Panc1 (cell line): ENCODE data around the gene DDX1. TPM values are rescaled to one million over a fixed set of nuclear protein-coding genes. Genes with fewer than 3 reads are reported as not detected.

Source experiments
- ATAC-seq: fragments of 200-7000 bp; cut with Tn5 transposase; 2 replicates; pipeline ENCODE4 v1.9.1; 2020; ENCODE audit warnings: mild to moderate bottlenecking, moderate library complexity
- BruUV-seq: library from RNA; stranded (reverse); fragments of 400-500 nt; replicated peaks from 2 replicates; lab custom pipeline; 2021; lab: Mats Ljungman, UMichigan
- CTCF ChIA-PET: fragments of 300-600 bp; sonication (Branson Sonifier 250); formaldehyde crosslinking; loops from one replicate; lab custom pipeline; 2022; ENCODE audit warnings: antibody characterized with exemption; lab: Charles Lee
- POLR2A ChIA-PET: fragments of 300-600 bp; sonication (Branson Sonifier 250); formaldehyde crosslinking; loops from one replicate; lab custom pipeline; 2022; ENCODE audit warnings: antibody characterized with exemption; lab: Charles Lee
- DNase-seq: peaks from one replicate; pipeline ENCODE4 v3.0.0-alpha.2; 2010; ENCODE audit warnings: low read depth, low spot score
- H3K27ac ChIP-seq: 2 replicates; pipeline ENCODE4 v1.5.1; 2011; ENCODE audit warnings: mild to moderate bottlenecking, low read length, inconsistent platforms
- H3K27me3 ChIP-seq: fragments of 200-500 bp; sonication (Bioruptor generic); 2 replicates; pipeline ENCODE4 v1.6.0; 2014; ENCODE audit warnings: low read length, inconsistent platforms; ENCODE audit not compliant: control insufficient read depth, insufficient read depth
- H3K36me3 ChIP-seq: fragments of 200-500 bp; sonication (Bioruptor generic); 2 replicates; pipeline ENCODE4 v1.5.1; 2014; ENCODE audit warnings: inconsistent platforms, mild to moderate bottlenecking, low read length, moderate library complexity; ENCODE audit not compliant: control insufficient read depth, insufficient read depth
- H3K4me1 ChIP-seq: 2 replicates; pipeline ENCODE4 v1.5.1; 2011; ENCODE audit warnings: inconsistent platforms, mild to moderate bottlenecking, low read length, moderate library complexity; ENCODE audit not compliant: control insufficient read depth, insufficient read depth
- H3K4me3 ChIP-seq, 2 experiments: 2 replicates each; pipeline ENCODE4 v1.5.1; 2011 to 2012; ENCODE audit warnings: low read depth in 2 of 2, low read length in 2 of 2, mild to moderate bottlenecking in 2 of 2, inconsistent platforms in 1 of 2, moderate library complexity in 1 of 2
- H3K9me3 ChIP-seq: fragments of 200-500 bp; sonication (Bioruptor generic); 2 replicates; pipeline ENCODE4 v1.5.1; 2014; ENCODE audit warnings: low read depth, mild to moderate bottlenecking, inconsistent platforms, low read length, moderate library complexity; ENCODE audit not compliant: control insufficient read depth, insufficient read depth
- CTCF ChIP-seq: fragments of 450-650 bp; IDR thresholded peaks from 2 replicates; pipeline ENCODE4 v1.5.1; 2017; ENCODE audit warnings: mild to moderate bottlenecking
- POLR2AphosphoS5 ChIP-seq: IDR thresholded peaks from 2 replicates; pipeline ENCODE4 v1.6.1; 2012; ENCODE audit warnings: mild to moderate bottlenecking, low read depth, low read length, moderate library complexity
- REST ChIP-seq, 2 experiments: IDR thresholded peaks; 2 replicates each; pipeline ENCODE4 v1.6.1; 2011 to 2012; ENCODE audit warnings: low read depth in 2 of 2, control low read depth in 1 of 2, low read length in 1 of 2, mild to moderate bottlenecking in 1 of 2, moderate library complexity in 1 of 2; ENCODE audit not compliant: insufficient read depth in 1 of 2
- SIN3A ChIP-seq: IDR thresholded peaks from 2 replicates; pipeline ENCODE4 v1.6.1; 2012; ENCODE audit warnings: low read depth, mild to moderate bottlenecking, low read length, moderate library complexity, borderline replicate concordance; ENCODE audit not compliant: insufficient read depth
- TCF7L2 ChIP-seq: IDR thresholded peaks from 2 replicates; pipeline ENCODE4 v1.6.1; 2011; ENCODE audit warnings: mild to moderate bottlenecking, low read depth, low read length, inconsistent platforms
- in situ Hi-C: cut with HindIII; loops from 2 replicates; pipeline ENCODE4 v1.10.0; 2016; ENCODE audit warnings: low sequenced_read_pairs, low pct_unique_long_range_greater_than_20kb
- intact Hi-C: fragments of 100-400 bp; cut with micrococcal nuclease; formaldehyde crosslinking; loops from one replicate; pipeline ENCODE4 v1.10.0; 2022; ENCODE audit not compliant: unreplicated experiment
- total RNA-seq: library from RNA; stranded (reverse); gene quantifications from one replicate; pipeline ENCODE4 v1.2.1, GENCODE V29; 2021; ENCODE audit not compliant: unreplicated experiment

Gene DDX1
- total RNA-seq, 1 experiment from 2014 or later = 102 TPM

- ATAC-seq (no peak), DNase-seq (no peak)
- intact Hi-C loops = no loop called here
- Histone ChIP-seq H3K27ac (no peak overlapping the region), H3K9me3 (no peaks in the 10 kb centered on the region), H3K4me1 (no peaks in the 10 kb centered on the region), H3K4me3 (no peak overlapping the region), H3K27me3 (no peaks in the 10 kb centered on the region), H3K36me3 (no peaks in the 10 kb centered on the region)
- BruUV-seq = no TSS peak
- in situ Hi-C loops = no loop called here
- POLR2A ChIA-PET = no interaction called here
- TF ChIP-seq SIN3A = no peak
- no peak for TF ChIP-seq REST (IDR thresholded peaks at IDR 0.05; ENCODE audit: insufficient read depth in 1 of 2, low read depth in 2 of 2, low read length in 1 of 2)
- no peak for TF ChIP-seq CTCF
- TF ChIP-seq POLR2AphosphoS5 = no peak
- no peak for TF ChIP-seq TCF7L2
- CTCF ChIA-PET = no interaction called here
These were observed 7.4 kb upstream of the DDX1 start for GRCh38 chr2:15584316-15584715.

- CTCF ChIA-PET = no interaction called here
- DNase-seq = no peak
- intact Hi-C loops = no loop called here
These were observed 6.8 kb upstream of the DDX1 start for GRCh38 chr2:15584767-15585469.

More at GRCh38 chr2:15584767-15585469, 6.8 kb upstream of the DDX1 start:
- Histone ChIP-seq H3K27me3 (no peaks in the 10 kb centered on the region), H3K36me3 (no peaks in the 10 kb centered on the region), H3K9me3 (no peaks in the 10 kb centered on the region), H3K4me1 (no peaks in the 10 kb centered on the region), H3K4me3 (no peak overlapping the region), H3K27ac (no peak overlapping the region)
- TF ChIP-seq SIN3A (no peak), TCF7L2 (no peak), CTCF (no peak), POLR2AphosphoS5 (no peak), REST (IDR thresholded peaks at IDR 0.05; ENCODE audit: insufficient read depth in 1 of 2, low read depth in 2 of 2, low read length in 1 of 2) (no peak)
- no peak for ATAC-seq
- POLR2A ChIA-PET = no interaction called here
- no TSS peak for BruUV-seq
- in situ Hi-C loops = no loop called here
